ENCODE data around the gene GPR183. TPM values are rescaled to one million over a fixed set of nuclear protein-coding genes. Genes with fewer than 3 reads are reported as not detected.

GPR183 gene
- total and polyA plus RNA-seq, 2 experiments from 2014 or later: 0.25 TPM; not detected in 1

DNA sequence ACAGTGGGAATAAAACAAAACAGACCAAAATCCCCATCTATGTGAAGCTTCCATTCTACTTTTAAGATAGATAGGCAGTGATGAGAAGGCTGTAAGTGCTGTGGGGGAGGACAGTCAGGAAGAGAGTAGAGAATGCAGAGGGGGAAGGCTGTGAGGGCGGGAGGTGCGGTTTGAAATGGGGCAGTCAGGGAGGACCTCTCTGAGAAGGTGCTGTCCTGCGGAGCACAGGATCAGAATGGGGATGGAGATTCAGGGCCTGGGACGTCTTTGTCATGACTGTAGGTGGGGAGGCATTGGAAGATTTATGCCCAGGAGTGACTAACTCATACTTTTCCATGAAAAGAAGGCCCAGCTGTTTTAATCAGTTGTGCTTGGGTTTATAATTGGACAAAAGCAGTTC, 3.9 kb upstream of the GPR183 start:
- Histone ChIP-seq H3K36me3 (ENCODE audit: low read depth) (no peaks in the 10 kb centered on the region), H3K27me3 (replicated peaks; ENCODE audit: insufficient read depth) (no peaks in the 10 kb centered on the region), H4K20me1 (ENCODE audit: insufficient read depth) (no peaks in the 10 kb centered on the region), H3K9ac (peak overlapping the region; percentile 72), H3K79me2 (ENCODE audit: insufficient read depth) (0 out of 2 replicates have a peak, but pooled peaks cover under 1% of the 10 kb centered on the region), H3K4me3 (no peak overlapping the region), H2AFZ (no peak overlapping the region), H3K27ac (peak overlapping the region; percentile 94), H3F3A (ENCODE audit: insufficient read depth) (peaks cover 71% of the 10 kb centered on the region), H3K9me2 (ENCODE audit: insufficient read depth) (no peaks in the 10 kb centered on the region), H3K9me3 (ENCODE audit: low read depth) (no peaks in the 10 kb centered on the region), H3K4me1 (ENCODE audit: insufficient read depth) (peaks cover 75% of the 10 kb centered on the region), H3K4me2 (ENCODE audit: unreplicated experiment) (peak overlapping the region; percentile 42)
- peak; percentile 61 for DNase-seq
- in situ Hi-C loops (cut with MboI): no loop called here
- 64 to 66% methylated on average over 4 of the region's 4 CpGs for WGBS, 2 experiments (ENCODE audit: low coverage in 1 of 2, low lambda C conversion rate in 2 of 2, missing lambda C conversion rate in 2 of 2)
- TF ChIP-seq EZH2phosphoT487 (IDR thresholded peaks at IDR 0.05; ENCODE audit: insufficient read depth, low read depth) (no peak), EZH2 (IDR thresholded peaks at IDR 0.05; ENCODE audit: insufficient read depth, poor library complexity, severe bottlenecking) (no peak)

DNA sequence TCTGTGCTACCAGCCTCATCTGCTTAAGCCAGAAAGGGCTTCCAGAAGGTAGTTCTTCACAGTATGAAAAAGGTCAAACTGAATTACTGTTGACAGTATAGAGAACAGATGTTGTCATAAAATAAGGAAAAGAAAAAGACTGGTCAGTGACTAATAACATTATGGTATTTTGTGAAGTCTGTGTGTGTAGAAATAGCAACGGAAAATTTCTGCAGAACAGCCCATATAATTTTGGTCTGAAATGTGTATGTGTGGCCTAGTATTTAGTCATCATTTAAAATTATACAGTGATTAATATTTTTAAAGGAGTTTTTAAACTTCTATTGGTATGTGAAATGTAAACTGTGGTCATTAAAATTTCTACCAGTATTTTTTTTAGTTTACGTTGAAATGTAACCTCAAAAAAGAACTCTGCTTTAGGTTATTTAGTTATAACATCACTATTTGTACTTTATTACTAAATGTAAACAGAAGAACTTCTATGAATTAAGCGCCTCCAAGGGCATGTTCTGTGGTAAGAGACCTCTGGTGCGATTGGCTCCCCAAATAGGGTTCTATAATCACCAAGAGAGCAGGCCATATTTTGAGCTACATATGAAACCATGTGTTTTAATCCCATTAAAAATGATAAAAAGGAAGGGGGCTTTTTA, 3.3 kb upstream of the GPR183 start:
- H3K9me2 ChIP-seq (ENCODE audit: insufficient read depth): no peaks in the 10 kb centered on the region
- peak overlapping the region; percentile 94 for H3K27ac ChIP-seq
- H4K20me1 ChIP-seq (ENCODE audit: insufficient read depth): no peaks in the 10 kb centered on the region
- no peaks in the 10 kb centered on the region for H3K27me3 ChIP-seq (replicated peaks; ENCODE audit: insufficient read depth)
- H2AFZ ChIP-seq: no peak overlapping the region
- no peak overlapping the region for H3K4me3 ChIP-seq
- peak; percentile 89 for DNase-seq
- TF ChIP-seq EZH2phosphoT487 (IDR thresholded peaks at IDR 0.05; ENCODE audit: insufficient read depth, low read depth) (no peak), EZH2 (IDR thresholded peaks at IDR 0.05; ENCODE audit: insufficient read depth, poor library complexity, severe bottlenecking) (no peak)
- H3K79me2 ChIP-seq (ENCODE audit: insufficient read depth): 0 out of 2 replicates have a peak, but pooled peaks cover 4% of the 10 kb centered on the region
- H3K9ac ChIP-seq: peak overlapping the region; percentile 72
- in situ Hi-C loops (cut with MboI): no loop called here
- peaks cover 71% of the 10 kb centered on the region for H3F3A ChIP-seq (ENCODE audit: insufficient read depth)
- no peaks in the 10 kb centered on the region for H3K36me3 ChIP-seq (ENCODE audit: low read depth)
- H3K4me2 ChIP-seq (ENCODE audit: unreplicated experiment): peak overlapping the region; percentile 42
- H3K9me3 ChIP-seq (ENCODE audit: low read depth): no peaks in the 10 kb centered on the region
- H3K4me1 ChIP-seq (ENCODE audit: insufficient read depth): peaks cover 75% of the 10 kb centered on the region
- 40 to 43% methylated on average over 4 of the region's 4 CpGs for WGBS, 2 experiments (ENCODE audit: low coverage in 1 of 2, low lambda C conversion rate in 2 of 2, missing lambda C conversion rate in 2 of 2)

DNA sequence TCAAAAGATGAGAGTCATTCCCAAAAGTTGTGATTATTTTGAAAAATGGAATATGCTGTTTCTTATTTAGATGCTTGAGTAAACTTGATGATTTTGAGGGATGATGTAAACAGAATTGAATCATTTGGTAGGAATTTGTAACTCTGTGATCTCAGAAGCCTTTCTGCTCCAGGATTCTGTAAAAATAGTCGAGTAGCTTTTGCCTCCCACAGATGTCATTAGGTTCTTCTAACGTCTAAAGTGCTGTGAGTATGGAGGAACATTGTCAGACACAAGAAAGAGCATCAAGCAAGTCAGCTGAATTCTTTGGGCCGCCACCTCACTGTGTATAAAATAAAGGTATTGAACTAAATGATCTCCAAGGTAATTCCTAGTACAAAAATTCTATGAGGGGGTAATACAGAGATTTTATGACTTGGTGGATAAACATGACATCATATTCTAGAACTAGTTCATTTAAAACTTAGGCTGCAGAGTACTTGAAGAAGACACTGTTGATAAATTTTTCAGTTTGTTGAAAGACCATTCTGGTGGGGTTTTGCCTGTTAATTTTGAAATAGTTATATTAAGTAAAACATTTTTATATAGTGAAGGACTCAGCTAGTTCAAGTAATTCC, 1.4 kb upstream of the GPR183 start:
- Histone ChIP-seq H3K4me3 (peak overlapping the region; percentile 9; the same call in 1 of the 2 replicates), H3K4me1 (ENCODE audit: insufficient read depth) (peaks cover 64% of the 10 kb centered on the region), H2AFZ (no peak overlapping the region), H3K27ac (peak overlapping the region; percentile 94), H3F3A (ENCODE audit: insufficient read depth) (peaks cover 62% of the 10 kb centered on the region), H3K79me2 (ENCODE audit: insufficient read depth) (0 out of 2 replicates have a peak, but pooled peaks cover 4% of the 10 kb centered on the region), H3K4me2 (ENCODE audit: unreplicated experiment) (peak overlapping the region; percentile 64), H3K9ac (peak overlapping the region; percentile 68), H3K36me3 (ENCODE audit: low read depth) (no peaks in the 10 kb centered on the region), H4K20me1 (ENCODE audit: insufficient read depth) (no peaks in the 10 kb centered on the region), H3K27me3 (replicated peaks; ENCODE audit: insufficient read depth) (no peaks in the 10 kb centered on the region), H3K9me2 (ENCODE audit: insufficient read depth) (no peaks in the 10 kb centered on the region), H3K9me3 (ENCODE audit: low read depth) (no peaks in the 10 kb centered on the region)
- WGBS, 2 experiments (ENCODE audit: low coverage in 1 of 2, low lambda C conversion rate in 2 of 2, missing lambda C conversion rate in 2 of 2): 15 to 25% methylated on average over 3 of the region's 3 CpGs
- no peak for TF ChIP-seq EZH2 (IDR thresholded peaks at IDR 0.05; ENCODE audit: insufficient read depth, poor library complexity, severe bottlenecking)
- in situ Hi-C loops (cut with MboI): no loop called here
- peak; percentile 83 for DNase-seq

DNA sequence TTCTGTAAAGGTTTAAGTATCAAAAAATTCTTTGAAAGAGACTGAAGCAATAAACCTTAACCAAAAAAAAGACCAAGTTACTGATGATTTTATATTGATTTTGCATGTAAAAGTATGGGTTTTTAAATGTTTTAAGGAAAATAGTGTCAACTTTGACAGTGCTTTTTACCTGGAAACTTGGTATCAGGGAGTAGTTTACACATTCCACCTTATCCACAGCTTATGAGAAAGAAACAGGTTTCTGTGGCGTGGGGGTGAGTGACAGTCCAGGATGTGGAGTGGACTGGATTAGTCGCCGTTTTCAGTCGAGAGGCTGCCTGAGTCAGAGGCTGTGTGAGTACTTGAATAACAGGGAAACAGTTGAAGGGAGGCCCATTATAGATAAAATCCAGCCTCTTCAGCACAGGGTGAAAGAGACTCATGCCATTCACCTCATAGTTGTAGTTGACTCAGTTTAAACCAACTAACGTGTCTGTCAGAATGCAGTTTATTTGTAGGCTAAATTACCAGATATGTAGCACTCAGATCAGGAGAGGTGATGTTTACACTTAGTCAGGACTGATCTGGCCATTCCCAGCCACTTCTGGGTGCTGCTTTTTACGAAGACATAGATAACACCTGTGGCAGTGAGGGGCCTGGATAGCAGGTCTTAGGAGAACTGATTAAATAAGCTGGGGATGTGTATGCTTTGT, 595 bp upstream of the GPR183 start:
- Histone ChIP-seq H3F3A (ENCODE audit: insufficient read depth) (peaks cover 54% of the 10 kb centered on the region), H3K4me2 (ENCODE audit: unreplicated experiment) (peak overlapping the region; percentile 64), H3K79me2 (ENCODE audit: insufficient read depth) (0 out of 2 replicates have a peak, but pooled peaks cover 4% of the 10 kb centered on the region), H3K36me3 (ENCODE audit: low read depth) (no peaks in the 10 kb centered on the region), H4K20me1 (ENCODE audit: insufficient read depth) (no peaks in the 10 kb centered on the region), H3K4me3 (peak overlapping the region; percentile 9; the same call in 1 of the 2 replicates), H3K27me3 (replicated peaks; ENCODE audit: insufficient read depth) (no peaks in the 10 kb centered on the region), H3K27ac (peak overlapping the region; percentile 94), H3K9ac (peak overlapping the region; percentile 68), H3K4me1 (ENCODE audit: insufficient read depth) (peaks cover 56% of the 10 kb centered on the region), H3K9me2 (ENCODE audit: insufficient read depth) (no peaks in the 10 kb centered on the region), H3K9me3 (ENCODE audit: low read depth) (no peaks in the 10 kb centered on the region), H2AFZ (no peak overlapping the region)
- TF ChIP-seq EZH2phosphoT487 (IDR thresholded peaks at IDR 0.05; ENCODE audit: insufficient read depth, low read depth) (no peak), EZH2 (IDR thresholded peaks at IDR 0.05; ENCODE audit: insufficient read depth, poor library complexity, severe bottlenecking) (no peak)
- 0 to 1% methylated on average over 6 of the region's 6 CpGs for WGBS, 2 experiments (ENCODE audit: low coverage in 1 of 2, low lambda C conversion rate in 2 of 2, missing lambda C conversion rate in 2 of 2)
- in situ Hi-C loops (cut with MboI): no loop called here
- peak; percentile 91 for DNase-seq

Data from GM23248 (cell line).